DND-41 (cell line): Measurements from ENCODE around the gene KMT2B.

Source experiments
- ATAC-seq: fragments of 200-7000 bp; cut with Tn5 transposase; 3 replicates; pipeline ENCODE4 v1.9.1; 2021; ENCODE audit warnings: low read depth; ENCODE audit not compliant: insufficient read depth
- DNase-seq: peaks from one replicate; pipeline ENCODE4 v3.0.0-alpha.2; 2020
- H2AFZ ChIP-seq: 2 replicates; pipeline ENCODE4 v1.6.0; 2012; ENCODE audit warnings: low read depth, low read length
- H3K27ac ChIP-seq: 2 replicates; pipeline ENCODE4 v1.5.1; 2012; ENCODE audit warnings: low read length, inconsistent platforms
- H3K27me3 ChIP-seq: fragments of 200-600 bp; sonication (generic); 2 replicates; pipeline ENCODE4 v1.6.0; 2012; ENCODE audit warnings: low read length, mild to moderate bottlenecking, inconsistent platforms; ENCODE audit not compliant: insufficient read depth, poor library complexity
- H3K36me3 ChIP-seq: 2 replicates; pipeline ENCODE4 v1.5.1; 2012; ENCODE audit warnings: low read length, inconsistent platforms; ENCODE audit not compliant: insufficient read depth
- H3K4me1 ChIP-seq: 2 replicates; pipeline ENCODE4 v1.5.1; 2012; ENCODE audit warnings: mild to moderate bottlenecking, low read length; ENCODE audit not compliant: insufficient read depth
- H3K4me2 ChIP-seq: 2 replicates; pipeline ENCODE4 v1.6.0; 2012; ENCODE audit warnings: mild to moderate bottlenecking, moderate library complexity, low read length, inconsistent platforms; ENCODE audit not compliant: insufficient read depth
- H3K4me3 ChIP-seq, 2 experiments: fragments of 200-600 bp in 1 of 2; shearing (Covaris generic) in 1 of 2; 2 replicates each; pipeline ENCODE4 v1.5.1; 2012 to 2016; ENCODE audit warnings: inconsistent platforms in 2 of 2, low read length in 2 of 2, mild to moderate bottlenecking in 2 of 2, low read depth in 1 of 2, moderate library complexity in 1 of 2
- H3K79me2 ChIP-seq: 2 replicates; pipeline ENCODE4 v1.6.0; 2012; ENCODE audit warnings: low read length, inconsistent platforms; ENCODE audit not compliant: insufficient read depth
- H3K9ac ChIP-seq: 2 replicates; pipeline ENCODE4 v1.6.0; 2012; ENCODE audit warnings: low read depth, mild to moderate bottlenecking, inconsistent platforms, low read length, moderate library complexity
- H3K9me3 ChIP-seq: 2 replicates; pipeline ENCODE4 v1.5.1; 2012; ENCODE audit warnings: low read length, moderate library complexity, mild to moderate bottlenecking, inconsistent platforms; ENCODE audit not compliant: insufficient read depth, severe bottlenecking
- H4K20me1 ChIP-seq: 2 replicates; pipeline ENCODE4 v1.6.0; 2012; ENCODE audit warnings: low read length; ENCODE audit not compliant: insufficient read depth
- CTCF ChIP-seq: IDR thresholded peaks from 2 replicates; pipeline ENCODE4 v1.5.1; 2012; ENCODE audit warnings: borderline replicate concordance, low read length, moderate library complexity, mild to moderate bottlenecking; ENCODE audit not compliant: poor library complexity, severe bottlenecking; ENCODE audit errors: extremely low read depth
- EZH2 ChIP-seq: IDR thresholded peaks from 3 replicates; pipeline ENCODE4 v1.6.1; 2012; ENCODE audit warnings: borderline replicate concordance, low read depth, mild to moderate bottlenecking, moderate library complexity, low read length, inconsistent platforms; ENCODE audit not compliant: severe bottlenecking

KMT2B gene

GRCh38 chr19:35777086-35777841 lies 59.5 kb downstream of the KMT2B start:
- H3K27me3 ChIP-seq = no peaks in the 10 kb centered on the region
- ATAC-seq (no peak), DNase-seq (no peak)
- H2AFZ ChIP-seq = no peak overlapping the region
- TF ChIP-seq CTCF = no peak
- no peak for TF ChIP-seq EZH2
- H3K27ac ChIP-seq = peak overlapping the region; percentile 78; the same call in 1 of the 2 replicates
- H3K79me2 ChIP-seq = peaks cover 38% of the 10 kb centered on the region
- peaks cover 52% of the 10 kb centered on the region for H3K36me3 ChIP-seq
- H3K4me1 ChIP-seq = peaks cover 29% of the 10 kb centered on the region
- H3K4me3 ChIP-seq = peak overlapping the region in 1 of 2 experiments; percentile 74; a peak in 1 of 4 replicates
- peaks cover 38% of the 10 kb centered on the region; the same call in 1 of the 2 replicates for H4K20me1 ChIP-seq
- H3K9me3 ChIP-seq = no peaks in the 10 kb centered on the region
- peak overlapping the region; percentile 92 for H3K4me2 ChIP-seq
- peak overlapping the region; percentile 75 for H3K9ac ChIP-seq

- no peak overlapping the region for H3K4me3 ChIP-seq
- no peak for DNase-seq
- peak overlapping the region; percentile 75; the same call in 1 of the 2 replicates for H3K9ac ChIP-seq
- H3K9me3 ChIP-seq = no peaks in the 10 kb centered on the region
- no peak overlapping the region for H2AFZ ChIP-seq
- TF ChIP-seq CTCF (no peak), EZH2 (no peak)
- peaks cover 38% of the 10 kb centered on the region for H3K79me2 ChIP-seq
- no peak for ATAC-seq
- no peak overlapping the region for H3K4me2 ChIP-seq
- peaks cover 59% of the 10 kb centered on the region for H3K36me3 ChIP-seq
- H3K4me1 ChIP-seq = peaks cover 29% of the 10 kb centered on the region
- H4K20me1 ChIP-seq = peaks cover 45% of the 10 kb centered on the region
- H3K27ac ChIP-seq = 0 out of 2 replicates have a peak overlapping the region, but pooled peaks have one; percentile 8
- no peaks in the 10 kb centered on the region for H3K27me3 ChIP-seq
Observed at GRCh38 chr19:35777961-35778360, 60.2 kb downstream of the KMT2B start.

GRCh38 chr19:35779033-35779432 lies 61.2 kb downstream of the KMT2B start:
- H3K9ac ChIP-seq = 0 out of 2 replicates have a peak overlapping the region, but pooled peaks have one; percentile 7

More at GRCh38 chr19:35779033-35779432, 61.2 kb downstream of the KMT2B start:
- Histone ChIP-seq H3K4me3 (no peak overlapping the region), H3K79me2 (peaks cover 38% of the 10 kb centered on the region), H2AFZ (no peak overlapping the region), H3K36me3 (peaks cover 69% of the 10 kb centered on the region), H3K9me3 (no peaks in the 10 kb centered on the region), H3K27ac (no peak overlapping the region), H4K20me1 (peaks cover 47% of the 10 kb centered on the region), H3K27me3 (no peaks in the 10 kb centered on the region), H3K4me1 (peaks cover 29% of the 10 kb centered on the region), H3K4me2 (peak overlapping the region; percentile 14; the same call in 1 of the 2 replicates)
- ATAC-seq (no peak), DNase-seq (no peak)
- TF ChIP-seq EZH2 (no peak), CTCF (no peak)
